GM12874 (cell line): ENCODE results near the gene SLC12A4.

ENCODE experiments used
- CTCF ChIP-seq: IDR thresholded peaks from 2 replicates; pipeline ENCODE4 v1.5.1; 2011; ENCODE audit warnings: low read depth, mild to moderate bottlenecking, control low read depth, low read length, moderate library complexity; ENCODE audit not compliant: insufficient read depth

SLC12A4 gene

GRCh38 chr16:67967183-67967957 is 1.1 kb downstream of the SLC12A4 start:
- no peak for TF ChIP-seq CTCF

GRCh38 chr16:67966549-67967182 is 1.8 kb downstream of the SLC12A4 start:
- no peak for TF ChIP-seq CTCF

DNA sequence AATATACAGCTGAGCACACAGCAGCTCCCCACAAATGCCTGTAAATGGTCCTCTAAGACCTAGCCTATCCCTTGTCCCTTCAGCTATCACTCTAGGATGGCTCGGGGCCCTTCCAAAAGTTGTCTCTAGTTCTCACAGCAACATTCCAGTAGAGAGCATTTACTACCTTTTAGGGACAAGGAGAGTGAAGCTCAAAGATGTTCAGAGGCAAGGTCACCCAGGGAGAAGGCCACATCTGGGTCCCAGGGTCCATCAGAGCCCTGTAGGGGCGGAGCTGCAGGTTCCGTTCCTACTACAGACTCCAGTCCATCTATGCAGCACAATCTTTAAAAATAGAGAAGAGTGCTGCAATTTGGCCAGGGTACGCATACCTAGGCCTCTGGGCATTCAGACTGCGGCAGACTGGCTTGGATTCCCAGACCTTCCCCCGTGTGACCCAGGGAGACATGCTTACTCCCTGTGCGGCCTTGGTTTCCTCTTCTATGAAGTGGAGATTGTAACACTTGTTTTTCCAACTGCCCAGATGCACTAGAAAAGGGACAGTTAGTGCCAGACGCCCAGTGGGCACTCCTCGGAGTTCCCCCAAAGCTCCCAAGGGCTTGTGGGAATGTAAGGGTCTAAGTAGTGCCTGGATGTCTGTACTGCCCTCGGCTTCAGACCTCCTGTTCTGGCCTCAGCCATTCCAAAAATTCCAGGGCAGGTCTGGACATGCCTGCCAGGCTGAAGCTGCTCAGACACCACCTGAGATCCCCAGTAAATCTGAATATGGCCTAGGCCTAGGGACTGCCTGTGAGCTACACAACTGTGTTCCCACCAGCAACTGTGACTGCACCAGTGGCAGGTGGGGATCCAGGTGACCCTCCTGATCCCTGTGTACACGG is 2.5 kb downstream of the SLC12A4 start:
- no peak for TF ChIP-seq CTCF

DNA sequence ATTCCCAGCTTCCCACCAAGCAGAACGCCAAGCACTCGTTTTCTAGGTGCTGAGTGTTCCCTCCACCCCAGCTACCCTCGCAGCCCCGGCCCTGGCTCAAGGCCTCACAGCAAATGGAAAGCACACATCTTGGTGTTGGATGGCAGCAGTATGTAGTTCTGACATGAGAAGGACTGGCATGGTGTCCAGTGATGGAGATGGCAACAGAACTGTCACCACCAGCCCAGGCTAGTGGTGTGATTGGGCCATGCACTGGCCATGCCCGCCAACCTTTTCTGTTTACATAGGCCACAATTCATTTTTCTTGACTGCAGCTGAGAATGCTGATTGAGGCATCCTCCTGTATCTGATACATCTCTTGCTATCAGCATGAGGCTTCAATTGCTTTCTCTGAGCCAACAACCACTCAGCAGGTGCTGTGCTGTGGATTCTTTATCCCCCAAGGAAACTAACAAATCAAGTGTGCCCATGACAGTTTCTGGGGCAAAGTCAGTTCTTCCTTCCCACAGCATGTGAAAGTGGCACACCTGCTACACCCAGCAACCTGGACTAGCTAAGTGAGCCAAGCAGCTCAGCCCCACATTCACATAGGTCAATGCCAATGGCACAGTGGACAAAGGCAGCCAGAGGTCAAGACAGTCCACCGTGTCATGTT is 3.8 kb downstream of the SLC12A4 start:
- TF ChIP-seq CTCF: no peak

- TF ChIP-seq CTCF: no peak
Observed at GRCh38 chr16:67963662-67964321, 4.6 kb downstream of the SLC12A4 start.

DNA sequence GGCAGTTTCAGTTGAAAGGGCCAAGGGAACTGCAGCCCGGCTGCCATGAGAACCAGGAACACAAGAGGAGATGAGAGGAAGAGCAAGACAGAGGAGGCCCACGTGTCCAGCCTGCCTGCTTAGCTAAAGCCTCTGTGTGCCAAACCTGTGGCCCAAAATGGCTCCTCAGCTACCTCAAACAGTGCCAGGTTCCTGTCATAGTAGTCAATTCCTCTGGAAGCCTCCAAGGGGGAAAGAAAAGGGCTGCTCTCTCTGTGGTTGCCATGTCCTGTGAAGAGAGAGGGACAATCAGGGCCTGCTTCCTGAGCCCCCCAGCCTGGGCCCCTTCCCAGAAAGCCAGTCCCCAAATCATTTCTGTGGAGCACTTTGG is 5.2 kb downstream of the SLC12A4 start:
- no peak for TF ChIP-seq CTCF

- TF ChIP-seq CTCF: no peak
Observed at GRCh38 chr16:67962135-67962534, 6.3 kb downstream of the SLC12A4 start.
